ENCODE results near the gene EI24. TPM values are rescaled to one million over a fixed set of nuclear protein-coding genes. Genes with fewer than 3 reads are reported as not detected.

The EI24 gene
- total RNA-seq, 2 experiments from 2014 or later = 42.8 to 44.1 TPM

- Mint-ChIP-seq H3K4me1 (ENCODE audit: low read depth) (peaks cover 2% of the 10 kb centered on the region), H3K9me3 (no peaks in the 10 kb centered on the region), H3K27ac (no peak overlapping the region), H3K27me3 (no peaks in the 10 kb centered on the region), H3K36me3 (ENCODE audit: low read depth) (peaks cover 51% of the 10 kb centered on the region), H3K4me3 (no peak overlapping the region)
- POLR2A ChIA-PET = no interaction called here
- intact Hi-C loops (cut with micrococcal nuclease) = no loop called here
- CTCF ChIA-PET = no interaction called here
- ATAC-seq = no peak
- DNase-seq = no peak
- TF ChIP-seq, protein P1, sequence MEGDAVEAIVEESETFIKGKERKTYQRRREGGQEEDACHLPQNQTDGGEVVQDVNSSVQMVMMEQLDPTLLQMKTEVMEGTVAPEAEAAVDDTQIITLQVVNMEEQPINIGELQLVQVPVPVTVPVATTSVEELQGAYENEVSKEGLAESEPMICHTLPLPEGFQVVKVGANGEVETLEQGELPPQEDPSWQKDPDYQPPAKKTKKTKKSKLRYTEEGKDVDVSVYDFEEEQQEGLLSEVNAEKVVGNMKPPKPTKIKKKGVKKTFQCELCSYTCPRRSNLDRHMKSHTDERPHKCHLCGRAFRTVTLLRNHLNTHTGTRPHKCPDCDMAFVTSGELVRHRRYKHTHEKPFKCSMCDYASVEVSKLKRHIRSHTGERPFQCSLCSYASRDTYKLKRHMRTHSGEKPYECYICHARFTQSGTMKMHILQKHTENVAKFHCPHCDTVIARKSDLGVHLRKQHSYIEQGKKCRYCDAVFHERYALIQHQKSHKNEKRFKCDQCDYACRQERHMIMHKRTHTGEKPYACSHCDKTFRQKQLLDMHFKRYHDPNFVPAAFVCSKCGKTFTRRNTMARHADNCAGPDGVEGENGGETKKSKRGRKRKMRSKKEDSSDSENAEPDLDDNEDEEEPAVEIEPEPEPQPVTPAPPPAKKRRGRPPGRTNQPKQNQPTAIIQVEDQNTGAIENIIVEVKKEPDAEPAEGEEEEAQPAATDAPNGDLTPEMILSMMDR (IDR thresholded peaks at IDR 0.05) = no peak
Observed at GRCh38 chr11:125578783-125579182, 9.5 kb downstream of the EI24 start.

GRCh38 chr11:125579811-125580210 lies 10.5 kb downstream of the EI24 start:
- peaks cover 54% of the 10 kb centered on the region for H3K36me3 Mint-ChIP-seq (ENCODE audit: low read depth)
- POLR2A ChIA-PET = interaction anchor here (1.8 kb wide), 1 partner anchor 9 kb away, joined by 10 read pairs; the partner anchor contains the start of gene EI24
- DNase-seq = no peak
- no peaks in the 10 kb centered on the region for H3K9me3 Mint-ChIP-seq
- no peaks in the 10 kb centered on the region for H3K27me3 Mint-ChIP-seq
- intact Hi-C loops (cut with micrococcal nuclease) = no loop called here
- TF ChIP-seq, protein P1 (IDR thresholded peaks at IDR 0.05) = no peak
- no peak overlapping the region for H3K4me3 Mint-ChIP-seq
- CTCF ChIA-PET = interaction anchor here (1.0 kb wide), 1 partner anchor 23 kb away, joined by 3 read pairs; no protein-coding TSS in a partner anchor
- no peaks in the 10 kb centered on the region for H3K4me1 Mint-ChIP-seq (ENCODE audit: low read depth)
- H3K27ac Mint-ChIP-seq = no peak overlapping the region
- no peak for ATAC-seq

DNA sequence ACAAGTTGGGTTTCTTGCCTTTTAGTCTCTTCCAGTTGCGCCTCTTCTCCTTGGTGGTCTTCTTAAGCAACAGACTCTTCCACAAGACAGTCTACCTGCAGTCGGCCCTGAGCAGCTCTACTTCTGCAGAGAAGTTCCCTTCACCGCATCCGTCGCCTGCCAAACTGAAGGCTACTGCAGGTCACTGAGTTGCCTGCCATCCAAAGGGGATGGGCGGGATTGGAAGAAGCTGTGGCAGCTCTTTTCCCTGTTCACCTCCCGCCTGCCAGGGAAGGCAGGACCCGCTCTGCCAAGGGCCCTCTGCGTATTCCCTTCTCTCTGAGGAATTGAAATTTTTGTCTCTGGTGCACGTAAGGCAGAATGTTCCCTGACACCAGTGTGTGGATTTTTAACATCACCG lies 14.2 kb downstream of the EI24 start:
- Mint-ChIP-seq H3K27me3 (no peaks in the 10 kb centered on the region), H3K4me1 (ENCODE audit: low read depth) (no peaks in the 10 kb centered on the region), H3K36me3 (ENCODE audit: low read depth) (peaks cover 34% of the 10 kb centered on the region), H3K9me3 (no peaks in the 10 kb centered on the region), H3K4me3 (no peak overlapping the region), H3K27ac (no peak overlapping the region)
- intact Hi-C loops (cut with micrococcal nuclease) = no loop called here
- no peak for ATAC-seq
- ChIA-PET CTCF (interaction anchor here (1.3 kb wide), 1 partner anchor 9 kb away, joined by 4 read pairs; the partner anchor contains the start of gene STT3A), POLR2A (interaction anchor here (0.8 to 2.6 kb wide), 2 partner anchors 9 to 14 kb away, joined by 3 to 6 read pairs; partner anchors contain the start of genes EI24 and STT3A)
- DNase-seq = no peak
- TF ChIP-seq, protein P1 (IDR thresholded peaks at IDR 0.05) = no peak

GRCh38 chr11:125585487-125585886 lies 16.2 kb downstream of the EI24 start:
- POLR2A ChIA-PET = interaction anchor here (0.6 kb wide), 1 partner anchor 17 kb away, joined by 3 read pairs; no protein-coding TSS in a partner anchor
- CTCF ChIA-PET = interaction anchor here (1.0 kb wide), 1 partner anchor 16 kb away, joined by 3 read pairs; no protein-coding TSS in a partner anchor
- no peaks in the 10 kb centered on the region for H3K9me3 Mint-ChIP-seq
- no peak for ATAC-seq
- intact Hi-C loops (cut with micrococcal nuclease) = no loop called here
- H3K27ac Mint-ChIP-seq = no peak overlapping the region
- H3K27me3 Mint-ChIP-seq = no peaks in the 10 kb centered on the region
- H3K4me1 Mint-ChIP-seq (ENCODE audit: low read depth) = no peaks in the 10 kb centered on the region
- TF ChIP-seq, protein P1 (IDR thresholded peaks at IDR 0.05) = no peak
- peaks cover 21% of the 10 kb centered on the region for H3K36me3 Mint-ChIP-seq (ENCODE audit: low read depth)
- no peak for DNase-seq
- H3K4me3 Mint-ChIP-seq = no peak overlapping the region

GRCh38 chr11:125586623-125587022 lies 17.3 kb downstream of the EI24 start:
- ATAC-seq (no peak), DNase-seq (no peak)
- intact Hi-C loops (cut with micrococcal nuclease) = no loop called here
- no peaks in the 10 kb centered on the region for H3K9me3 Mint-ChIP-seq
- CTCF ChIA-PET = no interaction called here
- H3K27me3 Mint-ChIP-seq = no peaks in the 10 kb centered on the region
- POLR2A ChIA-PET = no interaction called here
- peaks cover 4% of the 10 kb centered on the region for H3K4me1 Mint-ChIP-seq (ENCODE audit: low read depth)
- peaks cover 19% of the 10 kb centered on the region for H3K36me3 Mint-ChIP-seq (ENCODE audit: low read depth)
- TF ChIP-seq, protein P1 (IDR thresholded peaks at IDR 0.05) = no peak
- no peak overlapping the region for H3K27ac Mint-ChIP-seq
- H3K4me3 Mint-ChIP-seq = no peak overlapping the region
